Stimulated activated CD8-positive, alpha-beta memory T cell treated with anti-CD3 and anti-CD28 coated beads, Interleukin-15, amount 100 ng/mL, for 4 hours (primary cell): ENCODE results near the gene PITPNC1.
"Not testable (repeated sequence)": the region's sequence is repeated elsewhere in the genome, so short reads cannot be mapped to it uniquely, and the experiment has no call there.

Experiments
- DNase-seq, 2 donors: peaks; one replicate each; pipeline ENCODE4 v3.0.0-alpha.2; 2020; ENCODE audit warnings: low read depth in 2 of 2

The PITPNC1 gene

DNA sequence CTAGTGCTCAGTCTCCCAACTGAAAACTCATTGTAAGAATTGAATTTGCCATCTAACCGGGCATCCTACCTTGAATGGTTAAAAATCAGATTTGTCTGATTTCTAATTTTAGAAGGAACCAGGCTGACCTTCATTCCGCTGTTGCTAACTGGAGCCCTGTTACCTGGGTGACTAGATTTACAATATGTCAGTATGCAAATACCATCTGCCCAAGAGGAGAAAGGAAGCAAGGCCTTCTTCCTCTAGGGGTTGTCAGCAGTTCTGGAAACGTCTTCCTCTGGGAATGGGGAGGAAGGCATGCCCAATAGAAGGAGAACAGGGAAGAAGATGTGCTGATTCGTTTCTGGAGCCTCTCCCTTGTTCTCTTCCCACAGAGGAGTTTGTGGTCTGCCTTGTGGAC, 137.9 kb downstream of the PITPNC1 start:
- DNase-seq, result no peak

DNA sequence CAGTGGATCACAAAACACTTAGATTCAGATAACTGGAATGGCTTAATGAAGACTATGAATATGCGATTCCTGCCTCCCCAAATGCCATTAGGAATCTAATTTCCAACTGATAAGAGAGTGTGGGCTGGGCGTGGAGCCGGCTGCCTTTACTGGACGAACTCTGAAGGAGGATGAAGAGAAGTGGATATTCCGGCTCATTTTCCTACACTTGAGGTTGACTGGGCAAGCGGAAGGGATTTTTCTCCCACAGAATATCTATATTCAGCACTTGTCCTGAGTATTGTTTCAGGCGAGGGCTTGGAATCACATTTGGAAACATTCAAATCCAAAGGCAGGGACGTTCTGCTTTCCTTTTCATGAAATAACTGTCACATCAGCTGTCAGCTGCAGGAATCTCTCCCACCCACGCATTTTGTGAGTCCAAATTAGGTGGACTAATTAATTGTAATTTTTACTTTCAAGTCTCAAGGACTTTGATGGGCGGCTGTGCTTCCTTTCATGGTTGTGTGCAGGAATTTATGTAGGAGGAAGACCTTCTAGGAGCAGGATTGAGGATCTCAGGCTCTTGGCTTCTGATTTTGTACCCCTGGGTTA, 138.5 kb downstream of the PITPNC1 start:
- no peak for DNase-seq

DNA sequence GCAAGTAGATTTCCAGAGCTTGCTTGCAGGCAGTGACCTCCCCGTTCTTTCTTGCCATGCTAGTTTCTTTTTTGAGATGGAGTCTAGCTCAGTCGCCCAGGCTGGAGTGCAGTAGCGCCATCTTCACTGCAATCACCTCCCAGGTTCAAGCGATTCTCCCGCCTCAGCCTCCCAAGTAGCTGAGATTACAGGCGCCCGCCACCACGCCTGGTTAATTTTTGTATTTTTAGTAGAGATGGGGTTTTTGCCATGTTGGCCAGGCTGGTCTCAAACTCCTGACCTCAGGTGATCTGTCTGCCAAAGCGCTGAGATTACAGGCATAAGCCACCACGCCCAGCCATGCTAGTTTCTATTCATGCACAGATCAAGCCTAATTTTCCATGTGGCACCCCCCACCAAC, 139.5 kb downstream of the PITPNC1 start:
- DNase-seq, result not testable (repeated sequence)

DNA sequence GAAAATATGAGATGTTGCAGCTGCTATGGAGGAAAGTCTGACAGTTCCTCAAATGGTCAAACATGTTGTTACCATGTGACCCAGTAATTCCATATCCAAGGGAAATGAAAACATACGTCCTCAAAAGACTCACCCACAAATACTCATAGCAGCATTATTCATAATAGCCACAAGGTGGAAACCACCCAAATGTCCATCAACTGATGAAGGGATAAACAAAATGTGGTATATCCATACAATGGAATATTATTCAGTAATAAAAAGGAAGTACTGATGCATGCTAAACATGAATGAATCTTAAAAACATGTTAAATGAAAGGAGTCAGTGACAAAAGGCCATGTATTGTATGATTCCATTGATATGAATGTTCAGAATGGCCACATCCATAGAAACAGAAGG, 140.2 kb downstream of the PITPNC1 start:
- no peak for DNase-seq

DNA sequence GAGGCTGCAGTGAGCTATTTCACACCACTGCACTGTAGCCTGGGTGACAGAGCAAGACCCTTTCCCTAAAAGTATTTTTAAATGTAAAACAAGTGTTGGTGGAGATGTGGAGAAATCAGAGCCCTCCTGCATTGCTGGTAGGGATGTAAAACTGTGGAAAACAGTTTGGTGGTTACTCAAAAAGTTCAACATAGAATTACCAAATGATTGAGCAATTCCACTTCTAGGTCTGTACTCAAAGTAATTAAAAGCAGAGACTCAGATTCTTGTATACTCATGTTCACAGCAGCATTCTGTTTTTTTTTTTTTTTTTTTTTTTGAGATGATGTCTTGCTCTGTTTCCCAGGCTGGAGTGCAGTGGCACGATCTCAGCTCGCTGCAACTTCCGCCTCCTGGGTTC, 141.8 kb downstream of the PITPNC1 start:
- DNase-seq, result no peak

DNA sequence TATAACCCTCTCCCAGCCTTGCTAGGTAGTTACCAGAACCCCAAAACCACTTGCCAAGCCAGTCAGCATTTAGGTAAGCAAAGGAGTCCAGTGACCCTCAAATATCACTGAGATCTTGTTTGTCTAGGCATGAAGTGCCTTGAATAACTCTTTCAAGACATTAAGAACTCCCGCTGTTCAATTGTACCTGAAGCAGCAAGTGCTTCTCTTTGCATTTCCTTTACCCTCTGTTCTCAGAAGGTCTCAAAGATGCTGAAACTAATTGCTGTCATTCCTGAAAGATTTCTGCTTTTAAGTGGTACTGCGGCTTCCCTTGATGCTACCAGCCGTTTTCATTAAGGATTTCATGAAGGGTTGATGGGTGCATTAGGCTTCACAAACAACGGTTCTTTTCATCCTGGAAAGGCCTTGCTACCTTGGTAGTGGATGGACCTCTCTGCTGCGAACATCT, 142.7 kb downstream of the PITPNC1 start:
- DNase-seq, result no peak

DNA sequence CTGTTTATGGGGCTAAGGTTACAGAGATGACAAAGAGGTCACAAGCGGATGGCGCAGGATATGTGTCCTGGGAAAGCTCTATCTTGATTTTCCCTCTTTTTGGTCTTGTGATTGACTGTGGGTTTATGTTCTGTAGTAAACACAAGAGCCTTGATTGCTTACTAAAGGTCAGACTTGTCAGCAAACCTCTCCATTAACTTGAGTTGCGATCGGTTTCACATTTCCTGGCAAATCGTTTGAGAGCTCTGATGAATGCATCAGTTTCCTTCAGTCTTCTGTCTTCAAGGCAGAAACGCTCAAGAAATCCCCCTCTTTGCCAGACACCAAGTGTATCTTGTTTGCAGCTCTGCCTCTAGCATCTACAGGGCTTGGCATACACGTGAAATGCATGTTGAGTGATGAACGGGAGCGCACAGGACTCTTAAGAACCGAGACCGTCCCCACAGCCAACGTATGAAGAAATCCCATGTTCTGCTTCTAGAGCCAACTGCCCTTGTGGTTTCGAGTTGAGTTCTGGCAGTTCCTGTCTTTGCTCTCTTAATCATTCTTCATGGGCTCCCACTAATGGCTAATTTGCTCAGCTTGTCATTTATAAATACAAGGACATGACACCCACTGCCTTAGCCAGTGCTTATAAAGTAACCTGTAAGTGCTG, 143.3 kb downstream of the PITPNC1 start:
- no peak for DNase-seq

DNA sequence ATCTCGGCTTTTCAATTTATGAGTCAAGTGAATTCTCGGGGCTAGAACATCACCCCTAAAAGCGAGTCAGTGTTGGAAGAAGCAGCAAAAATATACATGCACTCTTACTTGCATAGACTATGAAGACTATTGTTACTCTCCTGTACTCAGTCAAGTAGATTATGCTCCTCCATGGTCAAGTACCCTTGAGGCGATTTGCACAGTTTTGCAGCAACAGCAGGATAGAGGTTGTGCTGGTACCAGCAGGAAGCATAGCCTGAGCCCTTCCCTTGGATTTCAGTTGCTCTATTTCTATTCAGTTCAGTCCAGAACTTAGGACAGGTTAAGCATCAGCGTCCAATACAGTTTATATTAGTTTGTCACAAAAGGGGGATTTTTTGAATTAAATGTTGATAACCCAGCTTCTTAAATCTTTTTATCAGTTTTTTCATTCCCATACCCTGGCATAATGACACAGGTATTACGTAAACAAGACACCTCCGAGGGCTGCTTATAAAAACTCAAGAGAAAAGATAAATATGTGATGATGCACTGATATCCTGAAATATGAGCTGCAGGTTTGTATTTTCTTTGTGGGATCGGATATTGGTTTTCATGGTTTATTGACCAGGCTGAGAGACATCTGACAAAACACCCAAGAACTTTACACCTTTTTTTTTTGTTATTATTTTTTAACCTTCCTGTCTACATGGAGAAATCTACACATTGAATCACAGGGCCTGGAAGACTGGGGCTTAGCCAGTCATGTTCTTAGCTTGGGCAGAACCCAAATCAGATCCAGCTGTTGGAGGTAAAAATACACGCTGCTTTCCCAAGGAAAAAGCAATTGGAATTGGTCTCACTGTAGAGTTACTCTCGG, 144.1 kb downstream of the PITPNC1 start:
- DNase-seq, result no peak

DNA sequence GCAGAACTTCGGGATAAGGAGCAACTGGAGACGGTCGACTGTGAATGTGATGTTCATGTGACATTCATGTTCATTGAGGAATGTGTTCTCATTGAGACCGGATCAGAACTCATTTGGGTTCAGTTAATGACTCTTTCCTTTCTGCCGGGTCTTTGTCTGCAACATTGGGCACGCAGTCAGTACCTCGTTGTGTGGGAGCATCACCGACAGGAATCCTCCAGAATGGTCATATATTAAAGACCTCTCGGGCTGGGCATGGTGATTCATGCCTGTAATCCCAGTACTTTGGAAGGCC, 144.6 kb downstream of the PITPNC1 start:
- DNase-seq, result no peak

DNA sequence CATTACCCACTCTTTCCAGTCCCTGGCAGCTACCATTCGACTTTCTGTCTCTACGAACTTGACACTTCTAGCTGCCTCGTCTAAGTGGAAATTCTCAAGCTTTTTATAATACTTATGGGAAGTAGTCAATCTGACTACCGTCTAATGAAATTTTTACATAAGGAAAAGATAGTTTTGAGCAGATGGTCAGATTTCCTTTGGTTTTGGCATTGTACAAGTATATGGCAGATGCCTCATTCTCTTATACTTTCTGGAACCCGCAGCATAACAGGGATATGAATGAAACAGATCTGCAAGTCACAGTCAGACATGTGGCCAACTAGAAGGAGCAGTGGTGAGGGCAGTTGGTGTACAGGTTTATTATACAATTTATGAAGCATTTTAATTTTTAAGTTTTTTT, 146.0 kb downstream of the PITPNC1 start:
- no peak for DNase-seq

DNA sequence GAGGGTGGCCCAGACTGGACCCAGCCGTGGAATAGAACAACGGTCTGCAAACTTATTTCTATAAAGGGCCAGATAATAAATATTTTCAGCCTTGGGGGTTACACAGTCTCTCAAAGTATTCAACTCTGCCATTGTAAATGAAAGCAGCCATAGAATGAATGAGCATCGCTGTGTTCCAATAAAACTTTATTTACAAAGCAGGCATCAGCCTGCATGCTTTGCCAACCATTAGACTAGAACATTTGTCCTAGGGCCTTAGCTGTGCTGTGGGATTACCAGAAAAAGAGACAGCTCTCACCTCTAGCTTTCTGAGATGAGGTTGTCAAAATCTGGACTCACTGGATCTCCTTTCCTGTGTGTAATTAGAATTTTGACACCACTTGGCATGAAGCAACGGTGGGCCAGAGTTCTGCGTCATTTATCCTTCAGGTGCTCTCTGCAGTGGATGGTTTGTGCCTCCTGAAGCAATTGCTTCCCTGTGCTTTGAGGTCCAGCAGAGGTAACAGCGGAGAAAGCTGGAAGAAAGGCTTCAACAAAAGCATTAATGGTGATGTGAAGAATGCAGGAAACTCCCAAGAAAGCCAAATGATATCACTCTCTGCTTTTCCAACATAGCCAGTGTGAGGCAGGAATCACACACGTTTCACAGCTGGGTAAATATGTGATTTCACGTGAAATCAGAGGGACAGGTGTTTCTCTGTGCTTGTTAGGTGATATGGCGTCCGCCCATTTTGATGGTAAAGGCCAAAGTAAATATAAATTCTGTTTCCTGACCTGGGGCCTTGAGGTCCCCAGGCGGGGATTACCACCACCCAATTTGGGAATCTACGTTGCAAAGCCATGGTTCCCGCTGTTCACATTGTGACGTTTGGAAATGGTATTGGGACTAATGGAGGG, 148.4 kb downstream of the PITPNC1 start:
- no peak for DNase-seq

DNA sequence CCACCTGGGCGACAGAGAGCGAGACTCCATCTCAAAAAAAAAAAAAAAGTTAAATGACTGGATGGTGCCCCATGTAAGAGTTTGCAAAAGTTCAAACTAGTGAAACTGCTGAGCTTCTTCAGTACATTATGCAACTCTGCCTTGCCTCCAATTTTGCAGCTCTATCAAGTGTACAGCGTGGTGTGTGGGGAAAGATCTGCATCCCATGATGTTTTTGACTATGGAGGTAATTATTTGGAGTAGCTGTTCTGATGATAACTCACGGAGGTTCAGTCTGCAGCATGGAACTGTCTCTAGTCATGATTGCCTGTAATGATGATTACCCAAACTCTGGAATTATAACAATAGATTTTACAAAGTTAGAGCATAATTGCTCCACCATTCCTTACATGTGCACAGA, 149.6 kb downstream of the PITPNC1 start:
- DNase-seq, result no peak

DNA sequence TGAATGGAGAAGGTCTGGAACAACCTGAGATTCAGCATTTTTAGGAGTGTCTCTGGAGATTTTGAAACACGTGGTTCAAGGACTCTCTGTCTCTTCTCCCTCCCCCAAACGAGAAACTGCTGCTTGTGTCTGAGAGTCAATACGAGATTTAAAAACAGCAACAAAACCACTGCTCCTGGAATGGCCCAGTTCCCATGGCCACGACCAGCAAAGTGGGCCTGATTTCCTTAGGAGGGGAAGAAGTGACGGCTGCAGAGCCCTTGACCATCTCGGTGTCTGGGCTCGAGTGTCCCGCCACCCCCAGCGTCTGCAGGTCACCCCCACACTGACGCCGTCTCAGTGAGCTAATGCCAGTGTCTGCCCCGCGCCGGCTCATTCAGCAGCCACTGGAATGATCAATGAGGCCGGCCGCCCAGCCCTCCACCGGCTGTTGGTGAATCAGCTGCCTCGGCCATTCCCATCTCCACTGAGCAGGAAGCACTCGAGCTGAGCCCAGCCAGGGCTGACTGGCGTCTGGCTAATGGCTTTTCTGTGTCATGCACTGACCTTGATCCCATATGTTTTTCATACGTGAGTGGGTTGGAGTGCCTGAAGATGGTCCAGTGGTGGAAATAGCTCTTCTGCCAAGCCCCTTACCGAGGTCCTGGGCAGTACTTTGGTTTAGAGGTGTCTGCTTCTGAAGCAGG, 151.8 kb downstream of the PITPNC1 start:
- no peak for DNase-seq

DNA sequence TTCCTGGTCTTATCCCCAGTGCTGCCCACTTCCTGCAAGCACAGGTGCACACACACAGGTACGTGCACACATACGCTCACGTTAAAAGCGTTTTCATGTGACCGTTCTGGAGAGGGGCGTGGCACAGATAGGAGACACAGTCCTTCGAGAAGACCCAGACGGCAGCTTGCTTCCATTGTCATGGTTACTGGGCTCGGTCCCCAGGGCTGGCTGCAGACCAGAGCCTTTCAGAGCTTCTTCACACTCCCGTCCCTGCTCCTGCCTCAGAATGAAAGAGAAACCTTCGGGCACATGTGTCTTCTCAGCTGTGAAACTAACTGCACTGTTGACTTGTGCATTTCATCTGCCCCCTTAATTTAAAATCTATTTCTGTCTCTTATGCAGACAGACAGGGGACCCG, 154.2 kb downstream of the PITPNC1 start:
- no peak for DNase-seq

DNA sequence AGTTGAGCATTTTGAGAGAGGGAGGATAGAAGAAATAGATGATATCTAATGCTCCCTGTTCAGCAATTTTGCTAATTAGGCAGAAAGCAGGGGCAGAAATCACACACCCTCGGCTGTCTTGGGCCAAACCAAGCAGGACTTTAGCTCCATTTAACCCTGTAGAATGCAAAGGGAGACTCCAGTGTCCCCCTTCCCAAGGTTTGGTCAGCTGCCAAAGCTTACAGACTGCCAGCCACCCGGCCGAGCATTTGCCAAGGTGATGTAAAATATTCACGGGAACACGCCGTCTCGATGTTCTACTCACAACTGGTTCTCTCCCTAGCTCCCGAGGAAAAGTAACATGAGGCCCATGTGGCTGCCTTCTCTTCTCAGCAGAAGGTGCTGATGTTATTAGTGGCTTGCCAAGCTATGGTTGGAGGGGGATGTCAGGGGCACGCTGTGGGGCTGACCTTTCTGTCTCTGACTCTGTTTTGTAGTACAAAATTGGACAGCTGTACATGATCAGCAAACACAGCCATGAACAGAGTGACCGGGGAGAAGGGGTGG, 155.3 kb downstream of the PITPNC1 start:
- DNase-seq, result no peak

DNA sequence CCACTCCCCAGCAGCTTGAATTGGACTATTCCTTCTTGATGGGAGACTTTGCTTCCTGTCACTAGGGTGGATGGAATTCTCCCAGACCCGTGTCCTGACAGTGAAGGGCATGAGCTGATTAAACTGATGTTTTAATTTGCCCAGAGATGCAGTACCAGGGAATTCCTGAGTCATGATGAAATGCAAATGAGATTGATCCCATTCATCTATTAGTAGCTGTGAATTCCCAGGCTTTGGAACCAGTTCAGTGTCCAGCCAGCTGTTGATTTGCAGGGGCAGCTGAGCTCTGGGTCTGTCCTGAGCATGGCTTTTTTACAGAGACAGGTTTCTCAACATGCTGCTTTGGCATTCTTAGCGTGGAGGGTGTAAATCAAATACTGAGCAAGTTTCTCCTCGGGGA, 157.9 kb downstream of the PITPNC1 start:
- DNase-seq, result no peak

DNA sequence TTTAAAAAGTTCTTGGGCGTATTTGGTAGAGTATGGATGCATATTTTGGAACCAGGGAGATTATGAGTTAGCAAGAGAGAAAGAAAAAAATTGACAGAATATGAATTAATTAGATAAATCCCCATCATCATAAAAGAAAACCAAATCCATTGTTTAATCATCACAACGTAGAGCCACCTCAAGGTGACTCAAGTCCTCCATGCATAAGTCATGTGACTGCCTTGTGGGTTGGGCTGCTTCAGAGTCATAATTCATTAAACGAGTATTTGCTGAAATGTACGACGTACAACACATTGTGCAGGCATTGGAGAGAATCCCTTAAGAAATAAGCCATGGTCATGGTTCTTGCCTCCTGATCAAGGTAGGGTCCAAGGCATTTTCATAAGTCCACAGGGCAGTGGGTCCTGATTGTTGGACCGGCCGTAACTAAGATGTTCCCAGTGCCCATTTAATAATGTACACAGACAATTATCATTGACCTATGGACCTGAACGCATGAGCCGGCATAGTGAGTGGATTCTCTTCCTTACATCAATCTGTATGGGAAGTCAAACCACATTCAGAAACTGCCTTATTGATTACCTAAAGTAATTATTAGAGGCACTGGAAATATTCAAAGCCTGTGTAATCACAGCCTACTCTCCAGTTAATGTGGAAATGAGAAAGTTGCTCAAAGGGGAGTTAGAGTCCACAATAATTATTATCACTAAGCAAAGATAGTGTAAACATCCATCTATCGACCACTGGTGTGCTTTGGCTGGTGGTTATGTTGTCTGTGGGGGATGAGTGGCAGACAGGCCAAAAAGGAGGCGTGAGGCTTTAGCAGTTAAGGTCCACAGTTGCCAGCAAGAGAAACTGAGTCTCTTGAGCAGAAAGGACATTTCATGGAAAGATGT, 165.4 kb downstream of the PITPNC1 start:
- DNase-seq, result no peak

DNA sequence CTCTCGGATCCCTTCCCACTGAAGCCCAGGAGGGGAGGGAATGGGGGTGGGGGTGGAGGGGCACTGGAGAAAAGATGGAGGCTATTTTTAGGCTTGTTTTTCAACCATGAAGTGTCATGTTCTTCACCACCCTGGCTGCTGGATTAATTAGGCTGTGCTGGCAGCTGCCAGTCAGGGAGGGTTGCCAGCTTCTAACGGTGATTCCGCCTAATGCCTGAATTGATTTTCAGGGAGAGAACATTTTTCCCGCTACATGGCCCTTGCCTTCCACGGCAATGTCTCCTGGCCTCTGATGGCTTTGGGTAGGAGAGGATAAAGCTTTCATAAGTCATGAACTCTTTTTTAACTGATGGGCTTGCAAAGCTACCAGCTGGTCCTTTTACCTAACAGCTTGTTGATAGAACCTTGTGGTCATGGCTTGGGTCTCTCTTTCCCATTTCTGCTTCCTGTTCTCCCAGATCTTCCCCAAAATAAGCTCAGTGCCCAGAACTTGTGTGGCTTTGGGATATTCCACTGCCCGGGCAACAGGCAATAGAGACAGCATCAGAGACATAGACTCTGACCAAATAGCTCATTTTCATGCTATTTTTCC, 167.4 kb downstream of the PITPNC1 start:
- DNase-seq, result no peak

DNA sequence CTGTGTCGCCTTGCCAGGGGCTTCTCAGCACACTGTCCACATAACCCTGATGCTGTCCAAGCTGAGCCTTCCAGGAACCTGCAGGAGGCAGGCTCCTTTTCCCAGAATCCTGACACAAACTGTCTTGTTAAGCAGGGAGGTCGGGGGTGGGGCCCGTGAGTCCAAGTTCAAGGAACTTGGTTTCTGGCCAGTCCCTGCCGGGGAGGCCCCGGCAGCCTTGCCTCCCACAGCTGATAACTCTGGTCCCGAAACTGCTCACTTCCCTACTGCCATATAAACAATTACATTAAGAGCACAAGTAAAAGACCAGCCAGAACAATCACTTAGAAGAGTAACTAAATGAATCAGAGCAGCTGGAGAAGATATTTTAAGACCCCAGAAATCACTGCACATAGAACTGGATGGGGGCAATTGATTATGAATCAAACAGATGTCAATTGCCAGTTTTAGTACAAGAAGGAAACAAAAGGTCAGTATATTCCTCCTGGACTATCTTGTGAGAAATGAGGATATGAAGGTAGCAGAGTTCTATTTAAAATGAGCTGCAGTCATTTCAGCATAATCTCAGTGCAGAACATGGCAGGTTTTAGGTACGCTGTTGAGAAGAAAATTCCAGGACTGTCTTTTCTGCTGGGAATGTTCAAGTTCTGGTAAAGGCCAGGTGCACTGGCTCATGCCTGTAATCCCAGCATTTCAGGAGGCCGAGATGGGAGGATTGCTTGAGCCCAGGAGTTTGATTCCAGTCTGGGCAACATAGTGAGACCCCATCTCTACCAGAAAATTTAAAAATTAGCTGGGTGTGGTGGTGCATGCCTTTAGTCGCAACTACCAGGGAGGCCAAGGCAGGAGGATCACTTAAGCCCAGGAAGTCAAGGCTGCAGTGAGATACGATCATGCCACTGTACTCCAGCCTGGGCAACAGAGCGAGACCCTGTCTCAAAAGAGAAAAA, 169.8 kb downstream of the PITPNC1 start:
- DNase-seq, result no peak
